Activated CD4-positive, alpha-beta T cell treated with anti-CD3 and anti-CD28 coated beads, Interleukin-2, amount 10 ng/mL, durations not matched to agents 24 days and 14 days (primary cell): ENCODE results near the gene C6orf15. TPM values are rescaled to one million over a fixed set of nuclear protein-coding genes. Genes with fewer than 3 reads are reported as not detected.

ENCODE experiments used
- DNase-seq: peaks from one replicate; pipeline ENCODE4 v3.0.0; 2022
- H3K27ac Mint-ChIP-seq: one replicate; pipeline ENCODE4 v1.8.0; 2022; ENCODE audit warnings: mild to moderate bottlenecking, mixed read lengths
- H3K27me3 Mint-ChIP-seq: one replicate; pipeline ENCODE4 v1.8.0; 2022; ENCODE audit warnings: mixed read lengths
- H3K36me3 Mint-ChIP-seq: one replicate; pipeline ENCODE4 v1.8.0; 2022; ENCODE audit warnings: low read depth, mild to moderate bottlenecking, mixed read lengths
- H3K4me1 Mint-ChIP-seq: one replicate; pipeline ENCODE4 v1.8.0; 2021; ENCODE audit warnings: mixed read lengths
- H3K4me3 Mint-ChIP-seq: one replicate; pipeline ENCODE4 v1.8.0; 2022; ENCODE audit warnings: mild to moderate bottlenecking, moderate library complexity, mixed read lengths
- H3K9me3 Mint-ChIP-seq: one replicate; pipeline ENCODE4 v1.8.0; 2021; ENCODE audit warnings: mixed read lengths
- intact Hi-C: fragments of 100-400 bp; cut with micrococcal nuclease; formaldehyde crosslinking; loops from one replicate; pipeline ENCODE4 v1.15.1; 2023
- total RNA-seq: library from RNA; stranded (reverse); gene quantifications from 2 replicates; pipeline ENCODE4 v1.2.3, GENCODE V29; 2022

The C6orf15 gene
- not detected in 2 replicates for total RNA-seq

GRCh38 chr6:31112478-31112877 lies at the start of gene C6orf15:
Gene C6orf15, minus strand, starts transcription at chr6:31112575. Its CDS starts 20 bp downstream, at chr6:31112555.
- intact Hi-C loops, result no loop called here
- no peak for DNase-seq
- Mint-ChIP-seq H3K36me3 (no peaks in the 10 kb centered on the region), H3K27me3 (peaks cover 17% of the 10 kb centered on the region), H3K4me1 (no peaks in the 10 kb centered on the region), H3K9me3 (no peaks in the 10 kb centered on the region), H3K4me3 (no peak within 1 kb of the TSS), H3K27ac (no peak within 1 kb of the TSS)

- Mint-ChIP-seq H3K27ac (no peak overlapping the region), H3K27me3 (peaks cover 3% of the 10 kb centered on the region), H3K4me3 (peak overlapping the region; percentile 35), H3K9me3 (no peaks in the 10 kb centered on the region), H3K36me3 (peaks cover 45% of the 10 kb centered on the region), H3K4me1 (peaks cover 54% of the 10 kb centered on the region)
- intact Hi-C loops, result no loop called here
- no peak for DNase-seq
These were observed 49.1 kb upstream of the C6orf15 start for GRCh38 chr6:31161216-31162126.

GRCh38 chr6:31158863-31159855 lies 46.8 kb upstream of the C6orf15 start:
- peak overlapping the region; percentile 97 for H3K4me3 Mint-ChIP-seq
- H3K27ac Mint-ChIP-seq, result peak overlapping the region; percentile 89
- peaks cover 46% of the 10 kb centered on the region for H3K36me3 Mint-ChIP-seq
- intact Hi-C loops, result loop anchor here (1.0 to 5.0 kb wide), 5 partner anchors 22 to 542 kb away; partner anchors contain the start of genes HLA-C, MRPS18B and PPP1R10
- peak; percentile 80 for DNase-seq
- H3K9me3 Mint-ChIP-seq, result no peaks in the 10 kb centered on the region
- peaks cover 49% of the 10 kb centered on the region for H3K4me1 Mint-ChIP-seq
- peaks cover 3% of the 10 kb centered on the region for H3K27me3 Mint-ChIP-seq

- Mint-ChIP-seq H3K36me3 (peaks cover 42% of the 10 kb centered on the region), H3K27me3 (peaks cover 3% of the 10 kb centered on the region), H3K4me1 (peaks cover 41% of the 10 kb centered on the region), H3K27ac (peak within 1 kb of the TSS; percentile 89), H3K9me3 (no peaks in the 10 kb centered on the region), H3K4me3 (peak within 1 kb of the TSS; percentile 97)
- intact Hi-C loops, result loop anchor here (2.0 to 5.0 kb wide), 4 partner anchors 22 to 541 kb away; partner anchors contain the start of genes HLA-C, MRPS18B and PPP1R10
- peak; percentile 100 for DNase-seq
These were observed 45.9 kb upstream of the C6orf15 start, which contains the start of gene TCF19 for GRCh38 chr6:31158140-31158862. Gene TCF19, plus strand, starts transcription at chr6:31158589. Its CDS starts 881 bp downstream, at chr6:31159470.

- no peaks in the 10 kb centered on the region for H3K9me3 Mint-ChIP-seq
- peaks cover 3% of the 10 kb centered on the region for H3K27me3 Mint-ChIP-seq
- H3K4me3 Mint-ChIP-seq, result peak within 1 kb of the TSS; percentile 97
- peak within 1 kb of the TSS; percentile 89 for H3K27ac Mint-ChIP-seq
- H3K36me3 Mint-ChIP-seq, result peaks cover 39% of the 10 kb centered on the region
- H3K4me1 Mint-ChIP-seq, result peaks cover 37% of the 10 kb centered on the region
- DNase-seq, result no peak
- intact Hi-C loops, result loop anchor here (2.0 to 5.0 kb wide), 4 partner anchors 21 to 540 kb away; partner anchors contain the start of genes HLA-C, MRPS18B and PPP1R10
These were observed 45.3 kb upstream of the C6orf15 start, which contains the start of gene CCHCR1 for GRCh38 chr6:31157513-31158139. Gene CCHCR1, minus strand, starts transcription at chr6:31157802. Its CDS starts 202 bp downstream, at chr6:31157600.

- Mint-ChIP-seq H3K4me1 (peaks cover 30% of the 10 kb centered on the region), H3K9me3 (no peaks in the 10 kb centered on the region), H3K27ac (no peak overlapping the region), H3K4me3 (peak overlapping the region; percentile 97), H3K27me3 (peaks cover 3% of the 10 kb centered on the region), H3K36me3 (peaks cover 29% of the 10 kb centered on the region)
- intact Hi-C loops, result loop anchor here (5.0 kb wide), 1 partner anchor 539 kb away; the partner anchor contains the start of genes MRPS18B and PPP1R10
- no peak for DNase-seq
These were observed 44.3 kb upstream of the C6orf15 start for GRCh38 chr6:31156641-31157040.

GRCh38 chr6:31154436-31154835 lies 42.1 kb upstream of the C6orf15 start:
- Mint-ChIP-seq H3K36me3 (peaks cover 19% of the 10 kb centered on the region), H3K9me3 (no peaks in the 10 kb centered on the region), H3K4me1 (peaks cover 18% of the 10 kb centered on the region), H3K27me3 (peaks cover 3% of the 10 kb centered on the region), H3K27ac (no peak overlapping the region), H3K4me3 (no peak overlapping the region)
- DNase-seq, result no peak
- intact Hi-C loops, result no loop called here

- Mint-ChIP-seq H3K36me3 (peaks cover 13% of the 10 kb centered on the region), H3K4me3 (no peak overlapping the region), H3K9me3 (no peaks in the 10 kb centered on the region), H3K27ac (no peak overlapping the region), H3K4me1 (peaks cover 9% of the 10 kb centered on the region), H3K27me3 (no peaks in the 10 kb centered on the region)
- DNase-seq, result no peak
- intact Hi-C loops, result no loop called here
These were observed 40.4 kb upstream of the C6orf15 start for GRCh38 chr6:31152781-31153180.

- no peaks in the 10 kb centered on the region for H3K9me3 Mint-ChIP-seq
- H3K27me3 Mint-ChIP-seq, result no peaks in the 10 kb centered on the region
- no peak overlapping the region for H3K27ac Mint-ChIP-seq
- DNase-seq, result no peak
- intact Hi-C loops, result no loop called here
- H3K4me3 Mint-ChIP-seq, result no peak overlapping the region
- H3K36me3 Mint-ChIP-seq, result peaks cover 15% of the 10 kb centered on the region
- H3K4me1 Mint-ChIP-seq, result peaks cover 2% of the 10 kb centered on the region
These were observed 37.6 kb upstream of the C6orf15 start for GRCh38 chr6:31149827-31150447.

- H3K27me3 Mint-ChIP-seq, result no peaks in the 10 kb centered on the region
- no peak overlapping the region for H3K4me3 Mint-ChIP-seq
- peaks cover 11% of the 10 kb centered on the region for H3K36me3 Mint-ChIP-seq
- peaks cover 2% of the 10 kb centered on the region for H3K4me1 Mint-ChIP-seq
- intact Hi-C loops, result no loop called here
- no peaks in the 10 kb centered on the region for H3K9me3 Mint-ChIP-seq
- DNase-seq, result no peak
- H3K27ac Mint-ChIP-seq, result no peak overlapping the region
These were observed 33.0 kb upstream of the C6orf15 start for GRCh38 chr6:31145386-31145785.

- peaks cover 2% of the 10 kb centered on the region for H3K4me1 Mint-ChIP-seq
- peaks cover 9% of the 10 kb centered on the region for H3K36me3 Mint-ChIP-seq
- no peak overlapping the region for H3K27ac Mint-ChIP-seq
- intact Hi-C loops, result no loop called here
- H3K9me3 Mint-ChIP-seq, result no peaks in the 10 kb centered on the region
- H3K4me3 Mint-ChIP-seq, result no peak overlapping the region
- no peaks in the 10 kb centered on the region for H3K27me3 Mint-ChIP-seq
- DNase-seq, result no peak
These were observed 32.6 kb upstream of the C6orf15 start for GRCh38 chr6:31144970-31145340.

- H3K36me3 Mint-ChIP-seq, result peaks cover 9% of the 10 kb centered on the region
- intact Hi-C loops, result no loop called here
- no peak overlapping the region for H3K4me3 Mint-ChIP-seq
- no peaks in the 10 kb centered on the region for H3K9me3 Mint-ChIP-seq
- no peaks in the 10 kb centered on the region for H3K27me3 Mint-ChIP-seq
- H3K4me1 Mint-ChIP-seq, result peaks cover 2% of the 10 kb centered on the region
- no peak overlapping the region for H3K27ac Mint-ChIP-seq
- DNase-seq, result no peak
These were observed 32.1 kb upstream of the C6orf15 start for GRCh38 chr6:31144296-31144969.
